Progenitor cell of endocrine pancreas (in vitro differentiated cells): Measurements from ENCODE around the gene SENP6. TPM values are rescaled to one million over a fixed set of nuclear protein-coding genes. Genes with fewer than 3 reads are reported as not detected.
"Not testable (repeated sequence)": the region's sequence is repeated elsewhere in the genome, so short reads cannot be mapped to it uniquely, and the experiment has no call there.

ENCODE experiments used
- DNase-seq: peaks from one replicate; pipeline ENCODE4 v3.0.0; 2021; ENCODE audit warnings: low spot score; ENCODE audit not compliant: unreplicated experiment
- H3K27ac Mint-ChIP-seq: 2 replicates; pipeline ENCODE4 v1.8.0; 2021; ENCODE audit warnings: mild to moderate bottlenecking, moderate library complexity, mixed read lengths
- H3K27me3 Mint-ChIP-seq: 2 replicates; pipeline ENCODE4 v1.8.0; 2021; ENCODE audit warnings: mixed read lengths
- H3K36me3 Mint-ChIP-seq: 2 replicates; pipeline ENCODE4 v1.8.0; 2022; ENCODE audit warnings: mixed read lengths; ENCODE audit not compliant: insufficient read depth
- H3K4me1 Mint-ChIP-seq: 2 replicates; pipeline ENCODE4 v1.8.0; 2021; ENCODE audit warnings: low read depth, mixed read lengths
- H3K4me3 Mint-ChIP-seq: 2 replicates; pipeline ENCODE4 v1.8.0; 2021; ENCODE audit warnings: low read depth, mild to moderate bottlenecking, moderate library complexity, mixed read lengths
- H3K9me3 Mint-ChIP-seq: 2 replicates; pipeline ENCODE4 v1.8.0; 2021; ENCODE audit warnings: low read depth, mixed read lengths
- CTCF ChIP-seq: fragments of 200-600 bp; sonication (generic); IDR thresholded peaks from one replicate; pipeline ENCODE4 v1.5.0; 2021; ENCODE audit warnings: antibody characterized with exemption, mild to moderate bottlenecking; ENCODE audit not compliant: unreplicated experiment
- total RNA-seq: library from RNA; stranded (reverse); gene quantifications from 2 replicates; pipeline ENCODE4 v1.2.1, GENCODE V29; 2021

The SENP6 gene
- total RNA-seq, 1 donor from 2014 or later: 140 TPM

- Mint-ChIP-seq H3K36me3 (peaks cover 28% of the 10 kb centered on the region), H3K27ac (peak overlapping the region; percentile 5), H3K27me3 (no peaks in the 10 kb centered on the region), H3K4me3 (no peak overlapping the region), H3K9me3 (no peaks in the 10 kb centered on the region), H3K4me1 (no peaks in the 10 kb centered on the region)
- no peak for DNase-seq
- TF ChIP-seq CTCF: no peak
Measured at GRCh38 chr6:75657327-75657726, 55.6 kb downstream of the SENP6 start.

DNA sequence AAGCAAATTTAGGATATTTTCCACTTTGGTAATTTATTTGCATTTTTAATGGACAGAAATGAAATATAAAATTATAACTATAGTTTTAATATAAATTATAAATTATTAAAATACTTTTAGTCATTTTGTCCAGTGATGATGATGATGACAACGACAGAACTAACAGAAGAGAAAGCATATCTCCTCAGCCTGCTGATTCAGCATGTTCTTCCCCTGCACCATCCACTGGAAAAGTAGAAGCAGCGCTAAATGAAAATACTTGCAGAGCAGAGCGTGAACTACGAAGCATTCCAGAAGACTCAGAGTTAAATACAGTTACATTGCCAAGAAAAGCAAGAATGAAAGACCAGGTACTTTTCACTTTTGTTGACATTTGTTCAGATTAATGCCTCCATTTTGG lies 64.9 kb downstream of the SENP6 start:
- no peak overlapping the region for H3K27ac Mint-ChIP-seq
- H3K36me3 Mint-ChIP-seq: peaks cover 23% of the 10 kb centered on the region
- no peak for DNase-seq
- no peaks in the 10 kb centered on the region for H3K27me3 Mint-ChIP-seq
- H3K4me3 Mint-ChIP-seq: no peak overlapping the region
- H3K4me1 Mint-ChIP-seq: no peaks in the 10 kb centered on the region
- no peak for TF ChIP-seq CTCF
- no peaks in the 10 kb centered on the region for H3K9me3 Mint-ChIP-seq

DNA sequence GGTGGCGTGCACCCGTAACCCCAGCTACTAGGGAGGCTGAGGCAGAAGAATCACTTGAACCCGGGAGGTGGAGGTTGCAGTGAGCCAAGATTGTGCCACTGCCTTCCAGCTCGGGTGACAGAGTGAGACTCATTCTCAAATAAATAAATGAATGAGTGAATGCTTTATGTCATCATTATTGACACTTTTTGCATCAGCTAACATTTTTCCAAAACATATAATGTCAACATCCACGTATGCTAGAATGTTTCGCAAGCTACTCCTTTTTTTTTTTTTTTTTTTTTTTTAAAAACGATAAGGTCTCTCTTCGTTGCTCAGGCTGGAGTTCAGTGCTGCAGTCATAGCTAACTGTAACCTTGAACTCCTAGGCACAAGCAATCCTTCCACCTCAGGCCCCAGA lies 72.2 kb downstream of the SENP6 start:
- H3K4me1 Mint-ChIP-seq: no peaks in the 10 kb centered on the region
- no peak overlapping the region for H3K27ac Mint-ChIP-seq
- TF ChIP-seq CTCF: no peak
- H3K27me3 Mint-ChIP-seq: no peaks in the 10 kb centered on the region
- no peak for DNase-seq
- no peaks in the 10 kb centered on the region for H3K9me3 Mint-ChIP-seq
- peaks cover 18% of the 10 kb centered on the region for H3K36me3 Mint-ChIP-seq
- H3K4me3 Mint-ChIP-seq: no peak overlapping the region

DNA sequence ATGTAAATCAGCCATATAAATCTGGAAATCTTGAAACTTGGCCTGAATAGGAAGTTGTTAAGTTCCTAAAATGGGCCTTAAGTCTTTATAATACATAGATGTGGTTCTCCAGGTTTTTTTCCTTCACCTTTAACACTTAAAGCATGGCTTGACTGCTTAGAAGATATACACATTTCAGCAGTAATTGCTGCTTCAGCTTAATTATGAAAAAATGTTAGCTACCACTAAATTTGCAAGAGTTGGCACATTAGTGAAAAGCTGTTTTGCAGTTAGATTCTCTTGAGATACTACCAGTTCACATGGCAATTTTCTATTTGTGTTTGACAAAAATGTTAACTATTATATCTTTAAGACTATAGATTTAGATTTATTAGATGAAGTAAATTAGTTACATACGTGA lies 74.7 kb downstream of the SENP6 start:
- TF ChIP-seq CTCF: no peak
- peaks cover 3% of the 10 kb centered on the region for H3K9me3 Mint-ChIP-seq
- no peaks in the 10 kb centered on the region for H3K4me1 Mint-ChIP-seq
- no peak overlapping the region for H3K4me3 Mint-ChIP-seq
- DNase-seq: no peak
- H3K27ac Mint-ChIP-seq: no peak overlapping the region
- no peaks in the 10 kb centered on the region for H3K27me3 Mint-ChIP-seq
- peaks cover 38% of the 10 kb centered on the region for H3K36me3 Mint-ChIP-seq

- not testable (repeated sequence) for H3K27me3 Mint-ChIP-seq, H3K4me3 Mint-ChIP-seq, H3K27ac Mint-ChIP-seq, H3K4me1 Mint-ChIP-seq, DNase-seq
- Mint-ChIP-seq H3K9me3 (peaks cover 21% of the 10 kb centered on the region), H3K36me3 (peaks cover 87% of the 10 kb centered on the region)
Measured at GRCh38 chr6:75682548-75682947, 80.9 kb downstream of the SENP6 start.

- not testable (repeated sequence) for H3K4me3 Mint-ChIP-seq, DNase-seq, H3K4me1 Mint-ChIP-seq, H3K27me3 Mint-ChIP-seq, H3K27ac Mint-ChIP-seq
- Mint-ChIP-seq H3K9me3 (peaks cover 21% of the 10 kb centered on the region), H3K36me3 (peaks cover 89% of the 10 kb centered on the region)
Measured at GRCh38 chr6:75683005-75683404, 81.3 kb downstream of the SENP6 start.

DNA sequence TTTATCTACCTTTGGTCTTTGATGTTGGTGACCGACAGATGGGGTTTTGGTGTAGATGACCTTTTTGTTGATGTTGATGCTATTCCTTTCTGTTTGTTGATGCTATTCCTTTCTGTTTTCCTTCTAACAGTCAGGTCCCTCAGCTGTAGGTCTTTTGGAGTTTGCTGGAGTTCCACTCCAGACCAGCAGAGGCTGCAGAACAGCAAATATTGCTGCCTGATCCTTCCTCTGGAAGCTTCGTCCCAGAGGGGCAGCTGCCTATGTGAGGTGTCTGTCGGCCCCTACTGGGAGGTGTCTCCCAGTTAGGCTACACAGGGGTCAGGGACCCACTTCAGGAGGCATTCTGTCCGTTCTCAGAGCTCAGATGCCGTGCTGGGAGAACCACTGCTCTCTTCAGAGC lies 85.9 kb downstream of the SENP6 start:
- not testable (repeated sequence) for H3K9me3 Mint-ChIP-seq, H3K27me3 Mint-ChIP-seq, H3K4me1 Mint-ChIP-seq, H3K4me3 Mint-ChIP-seq, DNase-seq, H3K27ac Mint-ChIP-seq
- peaks cover 60% of the 10 kb centered on the region for H3K36me3 Mint-ChIP-seq

DNA sequence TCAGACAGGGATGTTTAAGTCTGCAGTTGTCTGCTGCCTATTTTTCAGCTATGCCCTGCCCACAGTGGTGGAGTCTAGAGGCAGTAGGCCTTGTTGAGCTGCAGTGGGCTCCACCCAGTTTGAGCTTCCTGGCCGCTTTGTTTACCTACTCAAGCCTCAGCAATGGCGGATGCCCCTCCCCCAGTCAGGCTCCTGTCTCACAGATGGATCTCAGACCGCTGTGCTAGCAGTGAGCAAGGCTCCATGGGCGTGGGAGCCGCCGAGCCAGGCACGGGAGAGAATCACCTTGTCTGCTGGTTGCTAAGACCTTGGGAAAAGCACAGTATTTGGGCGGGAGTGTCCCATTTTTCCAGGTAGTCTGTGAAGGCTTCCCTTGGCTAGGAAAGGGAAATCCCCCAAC lies 86.3 kb downstream of the SENP6 start:
- peaks cover 58% of the 10 kb centered on the region for H3K36me3 Mint-ChIP-seq
- not testable (repeated sequence) for DNase-seq, H3K4me1 Mint-ChIP-seq, H3K4me3 Mint-ChIP-seq, H3K27me3 Mint-ChIP-seq, H3K9me3 Mint-ChIP-seq, H3K27ac Mint-ChIP-seq
